Tibial nerve (tissue), 4 donors: Measurements from ENCODE around the gene RASGRP3. TPM values are rescaled to one million over a fixed set of nuclear protein-coding genes. Genes with fewer than 3 reads are reported as not detected.
"Not testable (repeated sequence)": the region's sequence is repeated elsewhere in the genome, so short reads cannot be mapped to it uniquely, and the experiment has no call there.

Experiments
- DNase-seq, 2 donors: peaks; one replicate each; pipeline ENCODE4 v3.0.0-alpha.2; 2019; ENCODE audit warnings: low spot score in 2 of 2
- H3K27ac ChIP-seq, 4 donors: fragments of 200-600 bp; sonication (generic) in 3 of 4; one replicate each; pipeline ENCODE4 v1.5.1; 2017 to 2019; ENCODE audit warnings: mild to moderate bottlenecking in 1 of 4
- H3K27me3 ChIP-seq, 2 donors: fragments of 200-600 bp; sonication (generic) in 1 of 2; one replicate each; pipeline versions ENCODE4 v1.5.1 to v1.6.0; 2017 to 2019
- H3K36me3 ChIP-seq, 3 donors: fragments of 200-600 bp; sonication (generic); one replicate each; pipeline ENCODE4 v1.5.1; 2018 to 2019
- H3K4me1 ChIP-seq, 4 donors: fragments of 200-600 bp; sonication (generic) in 3 of 4; one replicate each; pipeline ENCODE4 v1.5.1; 2017 to 2019
- H3K4me3 ChIP-seq, 4 donors: fragments of 200-600 bp; sonication (generic) in 3 of 4; one replicate each; pipeline ENCODE4 v1.5.1; 2017 to 2019; ENCODE audit warnings: mild to moderate bottlenecking in 1 of 4, moderate library complexity in 1 of 4
- H3K9me3 ChIP-seq, 4 donors: fragments of 200-600 bp; sonication (generic) in 3 of 4; one replicate each; pipeline ENCODE4 v1.5.1; 2017 to 2019
- CTCF ChIP-seq, 5 experiments: fragments of 200-600 bp in 3 of 5; fragments of 450-650 bp in 2 of 5; sonication (generic) in 3 of 5; IDR thresholded peaks; one replicate each; pipeline ENCODE4 v1.5.1; 2016 to 2019; ENCODE audit warnings: antibody characterized with exemption in 5 of 5, mild to moderate bottlenecking in 3 of 5, moderate library complexity in 2 of 5
- EP300 ChIP-seq, 2 donors: sonication (generic); formaldehyde crosslinking; IDR thresholded peaks; one replicate each; pipeline ENCODE4 v1.6.1; 2017; ENCODE audit warnings: antibody characterized with exemption in 2 of 2, mild to moderate bottlenecking in 1 of 2
- POLR2A ChIP-seq, 2 donors: fragments of 450-650 bp; IDR thresholded peaks; one replicate each; pipeline ENCODE4 v1.6.1; 2017; ENCODE audit warnings: antibody characterized with exemption in 2 of 2, mild to moderate bottlenecking in 2 of 2, moderate library complexity in 2 of 2
- WGBS, 2 donors: methylation state at CpG; one replicate each; pipeline ENCODE4 v1.1.5; 2018; 5-methylcytosine and 5-hydroxymethylcytosine counted together
- total RNA-seq, 4 donors: library from RNA; depleted of rRNA; stranded (reverse); fragments of >200 nt; gene quantifications; one replicate each; pipeline ENCODE4 v1.1.0, GENCODE V29; 2016

RASGRP3 gene
- total RNA-seq, 4 donors from 2014 or later, result 2.4 to 5.4 (median 3.9) TPM

- Histone ChIP-seq H3K4me3 (no peak overlapping the region), H3K9me3 (peaks cover 0 to 7% (median 0%) of the 10 kb centered on the region in 4 donors), H3K27ac (no peak overlapping the region), H3K4me1 (no peaks in the 10 kb centered on the region), H3K27me3 (no peaks in the 10 kb centered on the region), H3K36me3 (no peaks in the 10 kb centered on the region)
- 47 to 49% methylated on average over 8 of the region's 8 CpGs for WGBS, 2 donors
- TF ChIP-seq EP300 (IDR thresholded peaks at IDR 0.05), result peak in 1 of 2 donors; percentile 20
- TF ChIP-seq POLR2A (IDR thresholded peaks at IDR 0.05), result no peak
- no peak for TF ChIP-seq CTCF (IDR thresholded peaks at IDR 0.05)
- no peak for DNase-seq
Observed at GRCh38 chr2:33457556-33458247, 18.7 kb upstream of the RASGRP3 start.

- H3K36me3 ChIP-seq, result no peaks in the 10 kb centered on the region
- H3K4me1 ChIP-seq, result no peaks in the 10 kb centered on the region
- TF ChIP-seq POLR2A (IDR thresholded peaks at IDR 0.05) (no peak), EP300 (IDR thresholded peaks at IDR 0.05) (no peak), CTCF (IDR thresholded peaks at IDR 0.05) (no peak)
- DNase-seq, result no peak
- no peaks in the 10 kb centered on the region for H3K27me3 ChIP-seq
- H3K9me3 ChIP-seq, result peaks cover 0 to 1% (median 0%) of the 10 kb centered on the region in 4 donors
- H3K4me3 ChIP-seq, result no peak overlapping the region
- 89 to 91% methylated on average over 3 of the region's 3 CpGs for WGBS, 2 donors
- no peak overlapping the region for H3K27ac ChIP-seq
Observed at GRCh38 chr2:33458248-33458819, 18.1 kb upstream of the RASGRP3 start.

- Histone ChIP-seq H3K27me3 (no peaks in the 10 kb centered on the region), H3K9me3 (no peaks in the 10 kb centered on the region), H3K36me3 (no peaks in the 10 kb centered on the region), H3K4me3 (no peak overlapping the region), H3K27ac (no peak overlapping the region), H3K4me1 (no peaks in the 10 kb centered on the region)
- no peak for TF ChIP-seq CTCF (IDR thresholded peaks at IDR 0.05)
- TF ChIP-seq POLR2A (IDR thresholded peaks at IDR 0.05), result no peak
- TF ChIP-seq EP300 (IDR thresholded peaks at IDR 0.05), result no peak
- DNase-seq, result no peak
- 90 to 96% methylated on average over 2 of the region's 2 CpGs for WGBS, 2 donors
Observed at GRCh38 chr2:33459745-33460144, 16.7 kb upstream of the RASGRP3 start.

GRCh38 chr2:33462512-33462911, 13.9 kb upstream of the RASGRP3 start:
- not testable (repeated sequence) for H3K36me3 ChIP-seq, H3K9me3 ChIP-seq, H3K27me3 ChIP-seq

GRCh38 chr2:33467413-33467812, 9.0 kb upstream of the RASGRP3 start:
- H3K4me3 ChIP-seq, result no peak overlapping the region
- TF ChIP-seq CTCF (IDR thresholded peaks at IDR 0.05) (no peak), POLR2A (IDR thresholded peaks at IDR 0.05) (no peak), EP300 (IDR thresholded peaks at IDR 0.05) (no peak)
- no peaks in the 10 kb centered on the region for H3K36me3 ChIP-seq
- no peak overlapping the region for H3K27ac ChIP-seq
- no peaks in the 10 kb centered on the region for H3K4me1 ChIP-seq
- DNase-seq, result no peak
- H3K27me3 ChIP-seq, result no peaks in the 10 kb centered on the region
- H3K9me3 ChIP-seq, result no peaks in the 10 kb centered on the region
- WGBS, 2 donors, result 86 to 88% methylated on average over 3 of the region's 3 CpGs

More at GRCh38 chr2:33462512-33462911, 13.9 kb upstream of the RASGRP3 start:
- WGBS, 2 donors, result 92 to 96% methylated on average over 8 of the region's 8 CpGs
- H3K4me1 ChIP-seq, H3K27ac ChIP-seq, H3K4me3 ChIP-seq, DNase-seq: not testable (repeated sequence)
